CD4-positive, alpha-beta T cell treated with Interleukin-15 for 4 hours (primary cell): ENCODE measurements around the gene CCL2.

ENCODE experiments used
- DNase-seq: peaks from one replicate; pipeline ENCODE4 v3.0.0-alpha.2; 2020; ENCODE audit warnings: low spot score

CCL2 gene

GRCh38 chr17:34265711-34266110 is 10.6 kb downstream of the CCL2 start:
- no peak for DNase-seq

DNA sequence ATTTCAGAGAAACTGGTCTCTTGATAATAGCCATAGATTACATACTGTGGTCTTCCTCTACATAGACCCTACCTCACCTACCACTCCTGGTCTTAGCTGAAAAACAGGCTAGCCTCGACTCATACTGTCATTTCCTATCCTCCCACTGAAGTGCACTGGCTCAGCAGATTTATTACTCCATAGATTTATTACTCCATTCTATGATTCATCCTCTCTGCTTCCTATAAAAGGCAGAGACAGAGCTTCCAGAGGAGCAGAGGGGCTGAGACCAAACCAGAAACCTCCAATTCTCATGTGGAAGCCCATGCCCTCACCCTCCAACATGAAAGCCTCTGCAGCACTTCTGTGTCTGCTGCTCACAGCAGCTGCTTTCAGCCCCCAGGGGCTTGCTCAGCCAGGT is 14.9 kb downstream of the CCL2 start, which contains the start of gene CCL7:
Gene CCL7, plus strand, starts transcription at position 253 of the 400 bp plus-strand sequence. Its CDS starts 70 bp downstream, at position 323.
- DNase-seq, result no peak

DNA sequence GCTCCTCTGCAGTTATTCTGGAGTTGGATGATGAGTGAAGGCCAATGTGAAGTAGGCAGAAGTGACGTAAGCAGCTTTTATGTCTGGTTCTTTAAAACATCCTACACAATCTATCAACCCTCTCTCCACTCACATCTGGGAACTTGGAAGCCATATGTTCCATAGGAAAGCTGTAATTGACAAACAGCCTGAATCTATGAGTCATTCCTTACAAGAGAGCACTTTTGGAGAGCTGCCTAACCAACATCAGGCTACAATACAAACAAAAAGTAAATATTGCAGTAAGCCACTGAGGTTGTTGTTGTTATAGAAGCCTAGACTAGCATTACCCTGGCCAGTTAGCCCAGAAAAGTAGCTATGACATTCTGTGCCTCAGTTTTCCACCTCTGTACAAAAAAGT is 20.8 kb downstream of the CCL2 start:
- no peak for DNase-seq

GRCh38 chr17:34276826-34277225 is 21.7 kb downstream of the CCL2 start:
- DNase-seq, result no peak

GRCh38 chr17:34283571-34283970 is 28.5 kb downstream of the CCL2 start:
- DNase-seq, result no peak

GRCh38 chr17:34285286-34285792 is 30.3 kb downstream of the CCL2 start, which contains the start of gene CCL11:
Gene CCL11, plus strand, starts transcription at chr17:34285742. Its CDS starts 67 bp downstream, at chr17:34285809.
- no peak for DNase-seq

DNA sequence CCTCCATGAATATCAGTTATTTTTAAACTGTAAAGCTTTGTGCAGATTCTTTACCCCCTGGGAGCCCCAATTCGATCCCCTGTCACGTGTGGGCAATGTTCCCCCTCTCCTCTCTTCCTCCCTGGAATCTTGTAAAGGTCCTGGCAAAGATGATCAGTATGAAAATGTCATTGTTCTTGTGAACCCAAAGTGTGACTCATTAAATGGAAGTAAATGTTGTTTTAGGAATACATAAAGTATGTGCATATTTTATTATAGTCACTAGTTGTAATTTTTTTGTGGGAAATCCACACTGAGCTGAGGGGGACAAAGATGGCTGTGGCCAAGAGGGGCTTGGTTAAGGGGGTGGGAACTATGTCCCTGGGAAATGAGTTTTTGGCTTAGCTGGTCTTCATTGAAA is 32.8 kb downstream of the CCL2 start:
- DNase-seq, result no peak

DNA sequence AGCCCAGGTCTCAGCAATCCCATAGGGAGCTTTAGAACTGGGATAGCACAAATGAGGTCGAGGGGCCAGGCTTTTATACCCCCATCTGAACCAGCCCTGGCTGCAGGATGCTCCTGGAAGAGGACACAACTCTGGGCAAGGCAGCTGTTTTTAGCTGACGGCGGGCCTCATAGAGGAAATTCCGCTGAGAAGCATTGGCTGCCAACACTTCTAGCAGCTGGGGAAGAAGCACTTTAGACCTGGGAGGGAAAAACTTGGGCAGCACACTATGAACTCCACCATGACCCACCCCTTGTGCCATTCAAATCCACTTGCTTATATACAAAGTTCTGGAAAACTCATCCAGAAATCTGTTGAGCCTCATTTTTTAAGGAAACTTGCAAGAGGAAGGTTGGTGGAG is 35.5 kb downstream of the CCL2 start:
- no peak for DNase-seq

- no peak for DNase-seq
These were observed 36.8 kb downstream of the CCL2 start for GRCh38 chr17:34291721-34292348.

DNA sequence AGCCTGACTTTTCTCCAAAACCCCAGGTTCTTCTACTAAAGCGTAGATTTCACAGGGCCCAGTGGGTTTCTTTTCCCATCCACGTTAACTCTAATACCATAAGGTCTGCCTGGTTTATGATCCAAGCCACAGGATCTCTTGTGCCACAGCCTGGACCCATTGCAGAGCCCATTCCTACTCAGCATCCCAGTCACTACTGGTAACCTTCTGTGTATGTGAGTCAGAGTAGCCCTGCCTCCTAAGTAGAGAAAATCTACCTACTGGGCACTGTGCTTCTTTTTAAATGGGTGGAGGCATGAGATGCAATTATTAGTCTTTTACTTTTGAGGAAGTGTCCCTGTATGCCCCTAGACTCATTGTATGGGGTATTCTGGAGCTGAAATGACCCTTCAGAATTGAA is 43.9 kb downstream of the CCL2 start:
- no peak for DNase-seq

- DNase-seq, result no peak
These were observed 45.0 kb downstream of the CCL2 start for GRCh38 chr17:34299956-34300577.

DNA sequence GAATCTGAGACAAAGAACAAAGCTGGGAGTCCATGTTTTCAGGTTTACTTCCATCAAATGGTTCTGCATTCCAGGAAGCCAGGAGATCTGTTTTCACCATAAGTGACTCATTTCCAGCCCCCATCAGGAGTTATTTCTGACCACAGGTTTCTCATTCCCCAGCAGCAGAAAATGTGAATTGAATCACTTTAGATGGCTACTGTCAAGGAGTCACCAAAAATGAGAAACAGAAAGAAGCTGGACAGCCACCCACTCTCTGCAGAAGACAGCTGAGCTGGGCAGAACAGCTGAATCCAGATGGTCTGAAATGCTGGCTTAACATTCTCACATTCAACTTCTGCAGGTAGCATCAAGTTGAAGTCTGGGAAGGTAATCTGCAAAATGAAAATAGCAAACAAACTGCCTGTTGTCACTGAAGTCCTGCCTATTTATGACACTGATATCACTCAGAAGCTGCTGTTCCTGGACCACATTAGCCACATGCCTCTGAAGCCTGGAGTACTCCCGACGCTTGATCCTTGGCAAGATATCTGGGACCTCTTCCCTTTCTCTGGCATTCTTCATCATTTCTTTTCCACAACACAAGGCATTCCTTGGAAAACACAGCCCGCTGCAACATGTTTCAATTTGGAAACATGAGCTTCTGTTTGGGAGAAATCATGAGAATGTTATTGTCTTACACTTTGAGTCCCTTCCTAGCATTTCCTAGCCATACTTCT is 45.7 kb downstream of the CCL2 start:
- DNase-seq, result no peak

DNA sequence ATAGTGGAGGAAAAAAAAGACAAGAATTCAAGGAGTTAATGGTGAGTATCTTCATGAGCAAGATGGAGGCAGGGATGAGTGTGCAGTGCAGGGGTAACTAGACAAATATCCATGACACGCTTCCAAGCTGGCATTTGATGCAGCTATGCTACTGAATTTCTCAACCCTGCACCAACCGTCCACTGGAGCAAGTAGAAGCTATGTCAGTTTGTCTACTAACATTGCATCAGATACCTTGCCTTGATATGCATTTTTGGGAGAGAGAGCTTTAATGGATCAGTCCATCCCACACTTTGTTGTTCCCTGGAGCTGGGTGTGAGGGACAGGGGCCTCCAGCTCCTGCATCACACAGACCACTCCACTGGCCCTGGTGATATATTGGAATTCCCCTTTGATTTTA is 46.9 kb downstream of the CCL2 start:
- no peak for DNase-seq

GRCh38 chr17:34302636-34303035 is 47.6 kb downstream of the CCL2 start:
- DNase-seq, result no peak

GRCh38 chr17:34303606-34304005 is 48.5 kb downstream of the CCL2 start:
- DNase-seq, result no peak

GRCh38 chr17:34305061-34305460 is 50.0 kb downstream of the CCL2 start:
- DNase-seq, result no peak

DNA sequence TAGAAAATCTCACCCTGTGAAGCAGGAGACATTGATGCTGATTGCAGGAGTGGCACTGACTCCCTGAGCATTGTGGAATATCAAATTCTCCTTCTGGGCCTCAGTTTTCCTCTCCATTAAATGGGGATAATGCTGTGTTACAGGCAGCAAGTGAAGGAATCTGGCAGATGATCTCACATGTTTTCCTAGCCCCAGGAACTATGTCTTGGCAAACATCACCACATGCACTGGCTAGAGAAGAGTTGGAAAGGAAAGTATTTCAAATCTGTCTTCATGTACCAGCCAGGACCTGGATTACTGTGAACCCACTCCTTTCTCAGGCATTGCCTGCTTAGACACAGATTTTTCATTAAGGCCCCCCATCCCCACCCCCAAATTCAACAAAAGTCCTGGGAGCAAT is 50.5 kb downstream of the CCL2 start:
- no peak for DNase-seq

GRCh38 chr17:34306466-34306865 is 51.4 kb downstream of the CCL2 start:
- DNase-seq, result no peak
